NCI-H82 treated with DMSO at 0.1 percent for 48 hours (cell line): ENCODE data around the gene CPNE5.
"Not testable (repeated sequence)": the region's sequence is repeated elsewhere in the genome, so short reads cannot be mapped to it uniquely, and the experiment has no call there.

Experiments used
- DNase-seq: peaks from one replicate; lab custom pipeline; 2025; ENCODE audit not compliant: unreplicated experiment; lab: John Stamatoyannopoulos, UW

CPNE5 gene

DNA sequence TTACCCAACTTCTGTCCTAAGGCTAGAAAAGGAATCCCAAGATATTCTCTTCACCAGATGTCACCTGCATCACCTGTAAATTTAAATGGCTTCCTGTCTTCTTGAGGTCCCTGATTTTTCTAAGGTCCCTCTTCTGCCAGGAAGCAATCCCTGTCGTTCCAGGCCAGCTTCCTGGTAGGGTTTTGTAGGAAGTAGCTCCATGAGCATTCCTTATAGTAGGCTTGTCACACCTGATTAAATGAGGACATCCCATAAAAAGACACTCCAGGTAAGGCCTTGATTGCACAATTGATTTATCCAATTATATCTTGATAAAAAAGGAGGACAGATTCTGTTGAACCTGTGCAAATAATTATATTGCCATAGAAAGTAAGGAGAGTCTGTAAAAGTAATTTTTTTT is 132.9 kb downstream of the CPNE5 start:
- DNase-seq, result no peak

DNA sequence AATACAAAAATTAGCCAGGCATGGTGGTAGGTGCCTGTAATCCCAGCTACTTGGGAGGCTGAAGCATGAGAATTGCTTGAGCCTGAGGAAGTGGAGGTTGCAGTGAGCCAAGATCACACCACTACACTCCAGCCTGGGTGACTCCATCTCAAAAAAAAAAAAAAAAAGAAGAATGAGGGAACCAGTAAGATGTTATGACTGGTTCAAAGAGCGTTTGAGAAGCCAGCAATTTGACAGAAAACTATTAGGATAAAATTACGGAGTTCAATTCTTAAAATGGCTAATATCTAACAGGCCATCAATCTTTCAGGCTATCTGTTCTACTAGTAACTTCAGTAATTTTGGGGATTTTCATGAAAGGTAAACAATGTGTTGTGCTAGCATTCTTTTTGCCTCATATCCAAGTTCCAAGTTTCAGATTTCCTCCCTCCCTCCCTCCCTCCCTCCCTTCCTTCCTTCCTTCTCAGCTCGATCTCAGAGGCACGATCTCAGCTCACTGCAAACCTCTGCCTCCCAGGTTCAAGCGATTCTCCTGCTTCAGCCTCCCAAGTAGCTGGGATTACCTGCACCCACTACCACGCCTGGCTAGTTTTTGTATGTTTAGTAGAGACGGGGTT is 134.2 kb downstream of the CPNE5 start:
- DNase-seq, result not testable (repeated sequence)

DNA sequence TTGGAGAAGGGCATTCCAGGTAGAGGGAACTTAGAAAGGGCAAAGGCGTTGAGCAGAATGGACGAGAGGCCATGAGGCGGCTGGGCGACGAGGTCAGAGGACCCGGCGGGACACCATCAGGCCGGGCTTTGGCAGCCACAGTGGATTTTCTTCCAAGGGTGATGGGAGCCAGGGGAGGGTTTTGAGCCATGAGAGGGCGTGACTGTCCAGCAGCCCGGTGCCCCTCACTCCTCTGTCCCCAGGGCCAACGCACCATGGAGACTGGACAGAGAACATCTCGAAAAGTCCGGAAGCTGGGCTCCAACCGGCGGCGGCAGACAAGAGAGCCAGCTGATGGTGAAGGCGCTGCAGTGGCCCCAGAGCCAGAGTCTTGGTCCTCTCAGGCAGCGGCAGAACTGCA is 135.3 kb downstream of the CPNE5 start:
- DNase-seq, result no peak

DNA sequence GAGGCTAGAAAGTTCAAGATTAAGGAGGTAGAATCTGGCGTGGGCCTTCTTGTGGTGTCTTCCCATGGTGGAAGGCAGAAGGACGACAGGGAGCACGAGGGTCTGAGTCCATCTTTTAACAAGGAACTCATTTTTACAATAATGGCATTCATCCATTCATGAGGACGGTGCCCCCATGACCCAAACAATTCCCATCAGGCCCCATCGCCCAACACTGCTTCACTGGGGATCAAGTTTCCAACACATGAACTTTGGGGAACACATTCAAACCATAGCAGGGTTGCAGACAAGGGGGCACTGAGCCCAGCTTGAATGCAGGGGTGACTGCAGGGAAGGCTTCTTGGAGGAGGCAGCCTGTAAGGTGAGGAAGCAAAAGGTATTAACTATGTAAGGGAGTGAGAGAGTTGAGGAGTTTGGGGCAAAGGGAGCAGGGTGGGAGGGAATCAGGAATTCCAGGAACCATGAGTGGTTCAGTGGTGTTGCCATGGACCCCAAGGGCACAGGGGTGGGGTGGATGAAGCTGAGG is 136.1 kb downstream of the CPNE5 start:
- no peak for DNase-seq

DNA sequence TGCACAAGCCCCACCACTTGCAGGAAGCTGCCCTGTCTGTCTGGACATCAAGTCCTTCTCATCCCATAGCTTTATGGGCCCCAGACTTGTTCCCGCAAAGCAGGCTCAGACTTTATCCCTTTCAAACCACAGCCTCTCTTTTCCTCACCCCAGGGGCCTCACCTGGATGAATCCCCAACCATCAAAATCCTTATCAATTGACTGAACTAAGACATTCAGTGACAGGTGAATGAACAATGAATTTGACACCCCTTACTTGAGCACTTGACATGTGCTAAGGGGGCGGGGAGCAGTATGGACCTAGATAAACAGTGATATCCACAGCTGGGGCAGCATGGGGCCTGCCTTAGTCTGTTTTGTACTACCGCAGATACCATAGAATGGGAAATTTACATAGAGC is 136.6 kb downstream of the CPNE5 start:
- DNase-seq, result no peak

DNA sequence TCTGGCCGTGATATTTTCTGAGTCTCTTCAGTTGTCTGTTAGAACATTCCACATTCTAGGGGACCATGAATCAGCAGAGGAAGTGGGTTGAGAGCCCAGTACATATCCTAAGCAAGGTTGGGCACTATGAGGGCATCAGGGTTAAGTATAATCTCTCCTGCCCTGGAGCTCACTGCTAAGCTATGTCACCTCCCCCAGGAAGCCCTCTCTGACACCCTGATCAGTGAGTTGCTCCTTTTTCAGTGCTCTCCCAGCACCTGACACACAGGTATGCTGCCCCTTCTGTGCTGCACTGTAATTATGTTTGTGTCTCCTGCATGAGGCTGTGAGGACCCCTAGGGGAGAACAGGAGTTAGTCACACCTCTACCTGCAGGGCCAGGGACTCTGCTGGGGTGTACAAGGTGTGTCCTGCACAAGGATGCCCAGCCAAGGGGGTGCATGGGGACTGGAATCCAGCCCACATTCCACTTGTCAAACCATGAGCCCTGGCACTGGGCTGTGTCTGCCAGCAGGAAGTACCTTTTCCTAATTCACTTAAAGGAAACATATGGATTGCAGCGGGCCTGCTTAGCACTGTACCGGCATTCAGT is 137.7 kb downstream of the CPNE5 start:
- no peak for DNase-seq

DNA sequence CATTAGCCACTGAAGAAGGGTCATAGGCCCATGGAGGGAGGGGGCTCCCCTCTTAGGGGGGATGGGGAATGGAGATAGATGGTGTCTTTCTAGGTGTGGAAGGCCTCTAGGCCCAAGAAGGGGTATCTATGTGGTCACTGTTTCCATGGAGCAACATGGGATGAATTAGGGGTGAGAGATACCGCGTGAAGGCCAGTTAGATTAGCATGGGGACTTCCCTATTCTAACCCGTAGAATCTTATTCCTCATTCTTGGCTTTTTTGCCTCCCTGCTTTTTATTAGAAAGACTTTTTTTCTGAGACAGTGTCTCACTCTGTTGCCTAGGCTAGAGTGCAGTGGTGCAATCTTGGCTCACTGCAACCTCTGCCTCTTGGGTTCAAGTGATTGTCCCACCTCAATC is 138.4 kb downstream of the CPNE5 start:
- no peak for DNase-seq

DNA sequence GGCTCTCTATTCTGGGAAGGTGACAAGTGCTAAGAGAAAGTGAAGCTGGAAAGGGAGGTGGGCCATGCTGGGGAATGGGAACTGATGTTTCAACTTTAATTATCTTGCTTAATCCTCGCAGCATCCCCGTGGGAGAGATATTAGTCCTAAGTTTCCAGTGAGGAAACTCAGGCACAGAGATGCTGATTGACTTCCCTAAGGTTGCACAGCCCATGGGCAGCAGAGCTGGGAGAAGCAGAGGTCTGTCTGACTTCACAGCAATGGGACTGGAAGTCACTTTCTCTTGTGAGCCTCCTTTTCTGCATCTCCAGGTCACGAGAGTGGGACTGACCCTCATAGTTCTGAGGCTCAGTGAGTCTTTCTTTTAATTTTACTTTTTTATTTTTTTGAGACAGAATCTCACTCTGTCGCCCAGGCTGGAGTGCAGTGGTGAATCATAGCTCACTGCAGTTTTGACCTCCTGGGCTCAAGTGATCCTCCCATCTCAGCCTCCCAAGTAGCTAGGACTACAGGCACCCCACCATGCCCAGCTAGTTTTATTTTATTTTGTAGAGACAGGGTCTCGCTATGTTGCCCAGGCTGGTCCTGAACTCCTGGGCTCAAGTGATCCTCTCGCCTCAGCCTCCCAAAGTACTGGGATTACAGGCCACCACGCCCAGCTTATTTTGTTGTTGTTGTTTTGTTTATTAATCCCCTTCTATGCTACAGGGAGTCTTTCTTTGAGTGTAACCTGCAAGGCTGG is 139.0 kb downstream of the CPNE5 start:
- no peak for DNase-seq

DNA sequence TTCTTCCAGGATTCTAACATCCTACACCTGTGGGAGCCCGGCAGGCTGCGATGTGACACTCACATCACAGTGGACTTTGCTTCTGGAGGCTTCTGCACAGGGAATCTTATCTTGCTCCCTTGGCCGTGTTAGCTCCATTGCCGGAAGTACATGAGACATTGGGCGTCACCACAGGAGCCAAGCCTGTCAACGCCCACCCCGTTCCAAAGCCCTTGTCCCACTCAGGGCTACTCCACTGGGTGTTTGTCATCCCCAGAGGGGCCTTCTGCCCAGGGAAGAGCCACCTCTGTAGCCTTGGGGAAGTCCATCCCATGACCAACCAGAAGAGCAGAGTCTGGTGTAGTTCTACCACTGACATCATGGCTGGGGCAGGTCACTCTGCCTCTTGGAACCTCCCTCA is 139.9 kb downstream of the CPNE5 start:
- DNase-seq, result no peak

DNA sequence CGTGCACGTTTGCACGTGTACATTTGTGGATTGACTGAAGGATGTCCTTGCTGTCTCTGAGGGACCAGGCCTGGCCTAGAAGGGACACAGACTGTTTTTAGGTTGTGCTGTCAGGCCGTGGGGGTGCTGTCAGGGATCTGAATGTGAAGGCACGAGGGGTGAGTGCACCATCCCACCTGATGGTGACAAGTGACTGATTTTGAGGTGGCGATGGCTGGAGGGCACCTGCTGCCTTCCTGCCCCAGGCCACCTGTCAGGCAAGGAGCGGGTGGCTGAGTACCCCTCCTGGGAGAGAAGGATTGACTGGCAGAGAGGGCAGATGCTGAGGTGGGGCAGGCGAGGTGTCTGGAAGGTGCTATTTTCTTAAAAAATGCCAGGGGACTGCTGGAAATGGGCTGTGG is 140.4 kb downstream of the CPNE5 start:
- no peak for DNase-seq

DNA sequence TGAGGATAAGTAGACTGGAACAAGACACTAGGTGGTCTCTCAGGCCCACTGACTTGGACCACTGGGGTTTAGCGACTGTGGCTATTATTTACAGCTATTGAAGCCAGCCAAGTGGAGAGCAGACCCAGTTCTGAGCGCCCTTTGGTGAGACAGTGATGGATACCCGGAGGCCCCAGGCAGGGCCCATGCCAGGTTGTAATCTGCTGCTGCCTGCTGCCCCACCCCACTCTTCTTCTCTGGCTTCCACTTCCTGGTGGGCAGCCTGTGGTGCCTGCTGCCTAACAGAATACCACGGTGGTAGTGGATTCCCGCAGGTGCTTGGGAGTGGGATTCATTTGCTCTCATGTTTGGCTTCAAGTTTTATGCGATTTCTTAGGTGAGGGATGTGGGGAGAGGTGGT is 141.0 kb downstream of the CPNE5 start:
- no peak for DNase-seq

DNA sequence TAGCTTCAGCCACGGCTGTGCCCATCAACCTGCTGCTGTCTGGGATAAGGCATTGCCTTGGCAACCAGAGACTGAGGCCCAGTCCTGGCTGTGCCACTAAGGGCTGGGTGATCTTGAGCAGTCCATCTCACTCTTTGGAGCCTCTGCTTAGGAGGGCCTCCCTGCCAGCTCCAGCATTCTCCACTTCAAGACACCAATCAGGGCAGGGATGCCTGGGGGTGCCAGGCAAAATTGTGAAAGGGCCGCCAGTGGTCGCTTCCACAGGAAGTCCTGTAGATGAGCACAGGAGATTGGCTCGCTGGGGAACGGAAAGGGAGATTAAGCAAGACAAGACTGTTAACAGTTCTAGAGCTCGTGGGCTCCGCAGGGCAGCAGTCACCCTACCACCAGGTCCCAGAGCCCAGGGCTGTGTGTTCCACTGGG is 141.8 kb downstream of the CPNE5 start, which contains the start of gene RAB44:
RAB44 (plus strand) TSS at position 346 of the 423 bp plus-strand sequence. CDS start 6,410 bp downstream, outside the sequence.
- DNase-seq, result no peak

DNA sequence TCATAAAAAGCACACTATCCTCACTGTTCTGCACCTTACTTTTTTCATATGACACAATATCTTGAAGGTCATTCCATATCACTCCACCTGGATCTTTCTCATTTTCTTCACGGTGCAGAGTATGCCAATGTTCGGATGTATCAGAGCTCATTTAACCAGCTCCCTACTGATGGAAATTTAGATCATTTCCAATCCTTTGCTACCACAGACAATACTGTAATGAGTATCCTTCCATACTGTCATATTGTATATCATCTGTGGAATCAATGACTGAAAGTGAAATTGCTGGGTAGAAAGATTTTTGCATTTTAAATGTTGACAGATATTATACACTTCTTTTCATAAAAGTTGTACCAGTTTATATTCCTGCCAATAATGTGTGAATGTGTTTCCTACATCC is 143.8 kb downstream of the CPNE5 start:
- DNase-seq, result no peak

DNA sequence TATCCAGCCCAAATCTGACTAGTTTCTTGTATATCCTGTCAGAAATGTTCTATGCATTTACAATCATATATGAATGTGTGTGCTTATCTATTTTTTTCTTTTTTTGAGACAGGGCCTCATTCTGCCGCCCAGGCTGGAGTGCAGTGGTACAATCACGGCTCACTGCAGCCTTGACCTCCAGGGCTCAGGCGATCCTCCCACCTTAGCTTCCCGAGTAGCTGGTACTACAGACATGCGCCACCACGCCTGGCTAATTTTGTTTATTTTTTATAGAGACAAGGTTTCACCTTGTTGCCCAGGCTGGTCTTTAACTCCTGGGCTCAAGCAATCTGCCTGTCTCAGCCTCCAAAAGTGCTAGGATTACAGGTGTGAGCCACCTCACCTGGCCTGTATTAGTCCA is 144.6 kb downstream of the CPNE5 start:
- no peak for DNase-seq

DNA sequence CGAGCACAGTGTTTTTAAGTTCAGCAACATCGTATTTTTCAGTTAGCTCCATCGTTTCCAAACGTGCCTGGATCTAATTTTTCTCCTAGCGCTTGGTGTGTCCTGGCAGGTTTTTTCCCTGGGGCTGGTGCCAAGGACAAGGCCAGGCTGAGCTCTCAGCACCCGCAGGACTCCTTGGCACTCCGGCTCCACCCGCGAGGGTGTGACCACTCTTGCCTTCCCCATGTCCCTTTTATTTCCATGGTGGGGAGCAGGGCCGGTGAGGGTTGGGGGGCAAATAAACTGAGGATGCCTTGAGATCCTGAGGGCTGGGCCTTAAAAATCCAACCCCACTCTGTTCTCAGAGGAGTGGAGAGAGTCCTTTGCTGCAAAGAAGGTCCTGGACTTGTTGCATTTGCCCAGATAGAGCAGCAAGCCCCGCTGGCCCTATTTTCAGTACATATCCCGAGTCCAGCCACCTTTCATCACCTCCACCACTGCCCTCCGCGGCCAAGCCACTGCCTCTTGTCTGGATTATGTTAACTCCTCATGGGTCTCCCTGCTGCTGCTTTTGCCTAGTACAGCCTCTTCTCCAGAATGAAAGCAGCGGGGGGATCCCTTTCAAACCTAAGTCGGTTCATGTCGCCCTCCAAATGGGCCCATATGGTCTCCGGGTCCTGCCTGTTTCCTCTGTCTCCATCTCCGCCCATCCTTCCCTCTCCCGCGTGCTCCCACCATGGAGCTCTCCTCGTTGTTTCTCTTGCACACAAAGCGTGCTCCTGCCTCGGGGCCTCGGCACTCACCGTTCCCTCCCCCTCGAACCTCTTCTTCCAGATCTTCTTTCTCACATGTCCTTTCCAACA is 146.2 kb downstream of the CPNE5 start:
- DNase-seq, result no peak

DNA sequence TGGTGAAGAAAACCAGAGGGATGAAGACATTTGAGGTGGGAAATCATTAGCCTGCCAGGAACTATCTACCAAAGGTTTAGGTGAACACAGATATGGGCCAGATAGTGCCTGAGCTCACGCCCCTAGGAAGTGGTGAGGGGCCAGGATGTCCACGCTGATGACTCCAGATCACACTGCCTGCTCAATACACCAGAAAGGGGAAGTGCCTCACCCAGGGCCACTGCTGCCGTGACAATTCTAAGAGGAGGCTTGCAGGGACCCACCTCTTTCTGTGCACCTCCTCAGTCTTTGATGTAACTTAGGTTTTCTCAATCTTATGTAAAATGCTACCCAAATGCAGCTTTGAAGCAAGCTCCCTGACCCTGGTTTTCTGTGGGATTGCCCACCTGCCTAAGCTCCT is 147.0 kb downstream of the CPNE5 start:
- no peak for DNase-seq

DNA sequence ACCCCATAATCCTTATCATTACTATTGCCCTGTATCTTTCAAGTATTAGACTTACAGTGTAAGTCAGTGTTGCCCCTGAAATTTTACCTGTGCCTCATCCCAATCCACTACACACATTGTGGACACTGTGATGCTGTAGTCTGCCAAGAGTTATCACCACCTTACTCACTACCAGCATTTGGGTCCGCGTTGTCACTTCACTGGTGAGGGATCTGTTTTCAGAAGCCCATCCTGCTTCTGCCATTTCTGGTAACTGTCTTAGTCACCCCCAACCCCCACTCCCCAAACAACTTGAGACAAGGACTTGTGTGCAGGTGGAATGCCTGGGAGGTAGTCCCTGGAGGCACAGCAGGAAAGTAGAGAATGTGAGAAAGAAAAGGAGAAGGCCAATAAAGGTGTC is 147.6 kb downstream of the CPNE5 start:
- no peak for DNase-seq

DNA sequence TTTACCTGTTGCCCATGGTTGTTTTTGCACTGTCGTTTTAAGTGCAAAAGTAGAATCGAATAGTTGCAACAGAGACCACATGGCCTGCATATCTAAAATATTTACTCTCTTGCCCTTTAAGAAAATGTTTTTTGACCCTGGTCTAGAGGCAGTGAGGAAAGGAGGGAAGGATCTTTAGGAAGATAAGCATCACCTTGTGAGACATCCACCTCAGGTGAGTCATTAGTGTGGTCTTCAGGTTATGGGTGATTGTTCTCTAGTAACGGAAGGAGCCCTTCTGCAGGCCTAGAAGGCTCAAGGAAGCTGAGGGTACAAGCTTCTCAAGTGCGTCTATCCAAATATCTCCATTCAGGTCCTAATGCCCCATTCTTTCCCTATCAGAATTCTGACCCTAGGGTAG is 148.2 kb downstream of the CPNE5 start:
- DNase-seq, result no peak
